Upper lobe of left lung (tissue), 6 donors: ENCODE results near the gene PPP6C. TPM values are rescaled to one million over a fixed set of nuclear protein-coding genes. Genes with fewer than 3 reads are reported as not detected.

Source experiments
- ATAC-seq, 2 donors: fragments of 200-7000 bp; cut with Tn5 transposase; one replicate each; pipeline ENCODE4 v1.9.1; 2022; ENCODE audit warnings: mild to moderate bottlenecking in 2 of 2, moderate library complexity in 2 of 2; ENCODE audit not compliant: low FRiP score in 2 of 2
- DNase-seq, 2 donors: peaks; one replicate each; pipeline ENCODE4 v3.0.0-alpha.2; 2019 to 2020
- H3K27ac ChIP-seq, 4 donors: fragments of 200-600 bp; sonication (generic); one replicate each; pipeline ENCODE4 v1.5.1; 2016 to 2019
- H3K27me3 ChIP-seq, 4 donors: fragments of 200-600 bp; sonication (generic); one replicate each; pipeline ENCODE4 v1.5.1; 2017 to 2019
- H3K36me3 ChIP-seq, 4 donors: fragments of 200-600 bp; sonication (generic); one replicate each; pipeline ENCODE4 v1.5.1; 2016 to 2019
- H3K4me1 ChIP-seq, 4 donors: fragments of 200-600 bp; sonication (generic); one replicate each; pipeline ENCODE4 v1.5.1; 2018 to 2019
- H3K4me3 ChIP-seq, 4 donors: fragments of 200-600 bp; sonication (generic); one replicate each; pipeline ENCODE4 v1.5.1; 2017 to 2019; ENCODE audit warnings: mild to moderate bottlenecking in 2 of 4, moderate library complexity in 1 of 4
- H3K9me3 ChIP-seq, 4 donors: fragments of 200-600 bp; sonication (generic); one replicate each; pipeline ENCODE4 v1.5.1; 2018 to 2019
- EP300 ChIP-seq, 4 donors: sonication (generic); formaldehyde crosslinking; IDR thresholded peaks; one replicate each; pipeline ENCODE4 v1.5.1; 2017; ENCODE audit warnings: antibody characterized with exemption in 4 of 4, control low read depth in 2 of 4
- POLR2A ChIP-seq, 4 donors: fragments of 450-650 bp; IDR thresholded peaks; one replicate each; pipeline ENCODE4 v1.5.1; 2016 to 2017; ENCODE audit warnings: antibody characterized with exemption in 4 of 4, mild to moderate bottlenecking in 2 of 4
- POLR2AphosphoS5 ChIP-seq, 2 donors: sonication (generic); formaldehyde crosslinking; IDR thresholded peaks; one replicate each; pipeline ENCODE4 v1.5.1; 2017; ENCODE audit warnings: antibody characterized with exemption in 2 of 2
- WGBS, 2 donors: methylation state at CpG; one replicate each; pipeline ENCODE4 v1.1.5; 2017 to 2018; 5-methylcytosine and 5-hydroxymethylcytosine counted together
- total RNA-seq, 6 donors: library from RNA; depleted of rRNA in 4 of 6; stranded (reverse); fragments of >200 nt in 4 of 6; gene quantifications; one replicate each; pipeline versions ENCODE4 v1.1.0 to v1.2.1, GENCODE V29; 2016 to 2021
- TF ChIP-seq, protein P1 (sequence below), 6 experiments: fragments of 450-650 bp in 4 of 6; fragments of 200-600 bp in 2 of 6; sonication (generic) in 2 of 6; IDR thresholded peaks; one replicate each; pipeline ENCODE4 v1.5.1; 2016 to 2019; ENCODE audit warnings: antibody characterized with exemption in 6 of 6
- donor health status: DM: no; HTN: no; CAD: no; lungs with moderate emphysema.
- donor health status: DM: no; HTN: yes; CAD: no; lungs with severe emphysema.

The PPP6C gene
- total RNA-seq, 6 donors from 2014 or later, result 7.5 to 42.5 (median 36.7) TPM

DNA sequence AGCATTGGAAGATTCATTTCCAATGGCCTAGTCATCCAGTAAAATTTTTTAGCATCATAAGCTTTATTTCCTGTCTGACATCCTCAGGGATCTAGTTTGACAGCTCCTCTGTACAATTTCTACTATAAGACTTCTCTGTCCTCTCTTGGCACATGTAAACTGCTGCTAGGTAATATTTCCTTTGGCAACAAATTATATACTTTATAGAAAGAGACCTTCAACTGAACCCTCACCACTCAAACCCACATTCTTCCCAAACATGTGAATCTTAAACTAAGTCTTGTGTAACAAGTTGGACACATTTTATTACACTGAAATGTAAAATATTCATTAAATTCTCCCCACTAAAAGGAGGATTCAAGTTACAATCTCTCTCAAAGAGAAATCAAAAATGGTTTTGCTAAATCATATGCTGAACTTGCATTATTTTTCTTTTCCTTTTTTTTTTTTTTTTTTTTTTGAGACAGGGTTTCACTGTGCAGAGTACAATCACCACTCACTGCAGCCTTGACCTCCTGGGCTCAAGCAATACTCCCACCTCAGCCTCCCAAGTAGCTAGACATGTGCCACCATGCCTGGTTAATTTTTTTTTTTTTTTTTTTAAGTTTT lies 83.2 kb downstream of the PPP6C start:
- Histone ChIP-seq H3K9me3 (no peaks in the 10 kb centered on the region), H3K36me3 (no peaks in the 10 kb centered on the region), H3K27me3 (no peaks in the 10 kb centered on the region), H3K27ac (no peak overlapping the region), H3K4me3 (no peak overlapping the region), H3K4me1 (peaks cover 0 to 4% (median 0%) of the 10 kb centered on the region in 4 donors)
- no peak for DNase-seq
- TF ChIP-seq EP300 (IDR thresholded peaks at IDR 0.05) (no peak), POLR2AphosphoS5 (IDR thresholded peaks at IDR 0.05) (no peak)
- TF ChIP-seq, protein P1, sequence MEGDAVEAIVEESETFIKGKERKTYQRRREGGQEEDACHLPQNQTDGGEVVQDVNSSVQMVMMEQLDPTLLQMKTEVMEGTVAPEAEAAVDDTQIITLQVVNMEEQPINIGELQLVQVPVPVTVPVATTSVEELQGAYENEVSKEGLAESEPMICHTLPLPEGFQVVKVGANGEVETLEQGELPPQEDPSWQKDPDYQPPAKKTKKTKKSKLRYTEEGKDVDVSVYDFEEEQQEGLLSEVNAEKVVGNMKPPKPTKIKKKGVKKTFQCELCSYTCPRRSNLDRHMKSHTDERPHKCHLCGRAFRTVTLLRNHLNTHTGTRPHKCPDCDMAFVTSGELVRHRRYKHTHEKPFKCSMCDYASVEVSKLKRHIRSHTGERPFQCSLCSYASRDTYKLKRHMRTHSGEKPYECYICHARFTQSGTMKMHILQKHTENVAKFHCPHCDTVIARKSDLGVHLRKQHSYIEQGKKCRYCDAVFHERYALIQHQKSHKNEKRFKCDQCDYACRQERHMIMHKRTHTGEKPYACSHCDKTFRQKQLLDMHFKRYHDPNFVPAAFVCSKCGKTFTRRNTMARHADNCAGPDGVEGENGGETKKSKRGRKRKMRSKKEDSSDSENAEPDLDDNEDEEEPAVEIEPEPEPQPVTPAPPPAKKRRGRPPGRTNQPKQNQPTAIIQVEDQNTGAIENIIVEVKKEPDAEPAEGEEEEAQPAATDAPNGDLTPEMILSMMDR (IDR thresholded peaks at IDR 0.05), result no peak
- ATAC-seq, result no peak

DNA sequence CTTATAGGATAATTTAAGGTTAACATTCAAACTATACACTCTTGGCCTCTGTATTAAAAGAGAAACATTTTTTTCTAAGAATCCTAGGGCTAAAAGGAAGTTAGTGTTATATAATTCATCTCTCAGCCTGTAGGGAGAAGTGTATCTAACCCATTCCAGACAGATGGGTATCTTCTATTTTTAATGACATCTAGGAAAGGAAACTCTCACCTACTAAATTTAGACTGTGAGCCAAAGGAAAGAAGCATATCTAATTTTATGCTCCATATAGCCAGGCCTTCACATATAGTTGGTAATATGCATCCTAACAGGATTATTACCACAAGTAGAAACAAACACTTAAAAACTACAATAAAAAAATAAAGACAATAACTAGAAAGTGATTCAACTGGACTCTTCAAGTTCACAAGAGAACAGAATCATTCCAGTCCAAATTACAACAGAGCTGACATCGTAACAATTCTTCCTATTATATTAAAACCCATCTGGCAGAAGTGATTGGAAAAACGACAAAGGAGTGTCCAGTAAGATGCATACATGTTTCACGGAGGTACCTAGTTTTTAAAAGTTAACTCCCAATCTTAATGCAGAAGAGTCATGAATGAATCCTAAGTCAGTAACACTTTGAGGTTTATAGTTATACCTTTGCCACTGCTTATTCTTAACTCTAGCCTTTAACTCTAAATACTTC lies 85.7 kb downstream of the PPP6C start:
- no peak for TF ChIP-seq POLR2AphosphoS5 (IDR thresholded peaks at IDR 0.05)
- TF ChIP-seq POLR2A (IDR thresholded peaks at IDR 0.05), result no peak
- TF ChIP-seq EP300 (IDR thresholded peaks at IDR 0.05), result no peak
- no peak for DNase-seq
- ATAC-seq, result no peak
- 74 to 91% methylated on average over 3 of the region's 3 CpGs for WGBS, 2 donors
- H3K4me3 ChIP-seq, result no peak overlapping the region
- H3K27ac ChIP-seq, result no peak overlapping the region
- no peaks in the 10 kb centered on the region for H3K27me3 ChIP-seq
- no peaks in the 10 kb centered on the region for H3K36me3 ChIP-seq
- peaks cover 0 to 4% (median 0%) of the 10 kb centered on the region in 4 donors for H3K4me1 ChIP-seq
- no peaks in the 10 kb centered on the region for H3K9me3 ChIP-seq

DNA sequence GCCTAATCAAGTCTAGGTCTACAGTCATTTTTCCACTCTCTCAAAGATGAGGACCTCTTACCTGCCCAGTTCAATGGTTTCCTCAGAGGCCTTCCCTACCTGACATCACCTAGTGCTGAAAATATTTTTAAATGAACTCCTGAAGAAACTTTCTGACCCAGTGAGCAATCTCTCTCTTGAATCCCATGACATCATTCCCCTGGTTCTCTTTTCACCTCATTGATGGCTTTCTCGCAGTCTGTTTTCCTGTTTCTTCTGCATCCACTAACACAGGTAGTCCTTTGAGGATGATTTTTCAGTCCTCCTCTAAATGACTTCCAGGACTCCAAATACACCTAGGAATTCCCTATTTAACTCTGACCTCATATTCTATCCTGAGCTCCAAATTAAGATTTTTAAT lies 86.6 kb downstream of the PPP6C start:
- DNase-seq (no peak), ATAC-seq (no peak)
- WGBS, 2 donors, result 92 to 98% methylated on average over 1 of the region's 1 CpG
- no peaks in the 10 kb centered on the region for H3K36me3 ChIP-seq
- no peaks in the 10 kb centered on the region for H3K4me1 ChIP-seq
- H3K27me3 ChIP-seq, result no peaks in the 10 kb centered on the region
- H3K9me3 ChIP-seq, result no peaks in the 10 kb centered on the region
- H3K4me3 ChIP-seq, result no peak overlapping the region
- TF ChIP-seq, protein P1 (IDR thresholded peaks at IDR 0.05), result no peak
- no peak overlapping the region for H3K27ac ChIP-seq

DNA sequence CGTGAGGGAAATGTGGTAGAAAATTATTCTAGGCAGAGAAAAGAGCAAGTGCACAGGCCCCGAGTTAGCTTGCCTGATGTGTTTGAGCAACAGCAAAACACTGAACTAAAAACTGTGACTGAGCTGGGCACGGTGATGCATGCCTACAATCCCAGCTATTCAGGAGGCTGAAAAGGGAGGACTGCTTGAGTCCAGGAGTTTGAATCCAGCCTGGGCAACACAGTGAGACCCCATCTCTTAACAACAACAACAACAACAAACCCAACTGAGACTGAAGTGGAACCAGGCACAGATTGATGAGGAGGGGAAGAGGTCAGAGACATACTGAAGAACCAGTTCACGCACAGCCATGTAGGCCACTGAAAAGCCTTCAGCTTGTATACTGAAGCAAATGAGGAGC lies 88.8 kb downstream of the PPP6C start:
- no peak for DNase-seq
- ATAC-seq, result no peak
- TF ChIP-seq POLR2A (IDR thresholded peaks at IDR 0.05), result no peak
- TF ChIP-seq POLR2AphosphoS5 (IDR thresholded peaks at IDR 0.05), result no peak
- TF ChIP-seq, protein P1 (IDR thresholded peaks at IDR 0.05), result no peak
- no peak for TF ChIP-seq EP300 (IDR thresholded peaks at IDR 0.05)
- Histone ChIP-seq H3K4me3 (no peak overlapping the region), H3K27ac (no peak overlapping the region), H3K36me3 (no peaks in the 10 kb centered on the region), H3K27me3 (no peaks in the 10 kb centered on the region), H3K4me1 (no peaks in the 10 kb centered on the region), H3K9me3 (no peaks in the 10 kb centered on the region)
- WGBS, 2 donors, result 88 to 92% methylated on average over 4 of the region's 4 CpGs

DNA sequence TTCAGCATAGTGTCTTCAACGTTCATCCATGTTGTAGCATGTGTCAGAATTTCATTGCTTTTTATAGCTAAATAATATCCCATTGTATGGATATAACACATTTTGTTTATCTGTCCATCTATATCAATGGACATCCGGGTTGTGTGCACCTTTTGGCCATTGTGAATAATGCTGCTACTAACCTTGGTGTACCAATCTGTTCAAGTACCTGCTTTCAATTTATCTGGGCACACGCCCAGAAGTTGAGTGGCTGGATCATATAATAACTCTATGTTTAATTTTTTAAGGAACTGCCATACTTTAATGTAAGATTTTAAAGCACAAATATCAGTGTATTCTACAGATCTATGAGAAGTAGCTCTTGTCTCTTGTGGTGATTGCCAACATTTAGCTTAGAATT lies 89.8 kb downstream of the PPP6C start:
- ATAC-seq, result no peak
- Histone ChIP-seq H3K27ac (no peak overlapping the region), H3K4me3 (no peak overlapping the region), H3K27me3 (no peaks in the 10 kb centered on the region), H3K9me3 (no peaks in the 10 kb centered on the region), H3K36me3 (no peaks in the 10 kb centered on the region), H3K4me1 (no peaks in the 10 kb centered on the region)
- WGBS, 2 donors, result 63 to 81% methylated on average over 3 of the region's 3 CpGs
- no peak for TF ChIP-seq POLR2AphosphoS5 (IDR thresholded peaks at IDR 0.05)
- TF ChIP-seq POLR2A (IDR thresholded peaks at IDR 0.05), result no peak
- TF ChIP-seq EP300 (IDR thresholded peaks at IDR 0.05), result no peak
- TF ChIP-seq, protein P1 (IDR thresholded peaks at IDR 0.05), result no peak
- DNase-seq, result peak in 1 of 2 donors; percentile 63

Other genes starting within 250 kb of the PPP6C start
- gene GOLGA1, start 248.7 kb downstream of the PPP6C start, total RNA-seq, result 10 to 100 TPM; 15.5 to 53.4 (median 19.8) TPM
- gene SCAI, start 46.3 kb downstream of the PPP6C start, total RNA-seq, result 10 to 100 TPM; 12.9 to 77.5 (median 23.4) TPM
- 10 to 100 TPM in 4 of 6 donors, 1 to 10 TPM in 2; 4.9 to 16.6 (median 12.7) TPM for gene RABEPK, start 10.7 kb upstream of the PPP6C start, total RNA-seq
- 100 to 1,000 TPM in 5 of 6 donors, 10 to 100 TPM in 1; 46.1 to 318 (median 183) TPM for gene HSPA5, start 51.5 kb upstream of the PPP6C start, total RNA-seq
- gene GAPVD1, start 72.0 kb upstream of the PPP6C start, total RNA-seq, result 100 to 1,000 TPM in 1 of 6 donors, 10 to 100 TPM in 5; 56.4 to 122 (median 74.2) TPM